HG02884 (cell line): Measurements from ENCODE around the gene ZNF146.
"Not testable (repeated sequence)": the region's sequence is repeated elsewhere in the genome, so short reads cannot be mapped to it uniquely, and the experiment has no call there.

ENCODE experiments used
- ATAC-seq: cut with Tn5 transposase; IDR thresholded peaks from one replicate; pipeline ENCODE4 v1.9.1; 2021; ENCODE audit warnings: mild to moderate bottlenecking, moderate library complexity; ENCODE audit not compliant: unreplicated experiment

ZNF146 gene

GRCh38 chr19:36233626-36234025, 18.7 kb downstream of the ZNF146 start:
- not testable (repeated sequence) for ATAC-seq

DNA sequence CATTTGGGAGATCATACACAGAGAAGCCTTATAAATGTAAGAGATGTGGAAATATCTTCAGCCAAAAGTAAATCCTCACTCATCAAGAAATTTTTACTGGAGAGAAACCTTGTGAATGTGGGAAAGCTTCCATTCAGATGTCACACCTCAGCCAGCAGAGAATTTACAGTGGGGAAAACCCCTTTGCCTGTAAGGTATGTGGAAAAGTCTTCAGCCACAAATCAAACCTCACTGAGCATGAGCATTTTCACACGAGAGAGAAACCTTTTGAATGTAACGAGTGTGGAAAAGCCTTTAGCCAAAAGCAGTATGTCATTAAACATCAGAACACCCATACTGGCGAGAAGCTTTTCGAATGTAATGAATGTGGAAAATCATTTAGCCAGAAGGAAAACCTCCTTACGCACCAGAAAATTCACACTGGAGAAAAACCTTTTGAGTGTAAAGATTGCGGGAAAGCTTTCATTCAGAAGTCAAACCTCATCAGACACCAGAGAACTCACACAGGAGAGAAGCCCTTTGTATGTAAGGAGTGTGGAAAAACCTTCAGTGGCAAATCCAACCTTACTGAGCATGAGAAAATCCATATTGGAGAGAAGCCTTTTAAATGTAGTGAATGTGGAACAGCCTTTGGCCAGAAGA, 21.5 kb downstream of the ZNF146 start:
- no peak for ATAC-seq

DNA sequence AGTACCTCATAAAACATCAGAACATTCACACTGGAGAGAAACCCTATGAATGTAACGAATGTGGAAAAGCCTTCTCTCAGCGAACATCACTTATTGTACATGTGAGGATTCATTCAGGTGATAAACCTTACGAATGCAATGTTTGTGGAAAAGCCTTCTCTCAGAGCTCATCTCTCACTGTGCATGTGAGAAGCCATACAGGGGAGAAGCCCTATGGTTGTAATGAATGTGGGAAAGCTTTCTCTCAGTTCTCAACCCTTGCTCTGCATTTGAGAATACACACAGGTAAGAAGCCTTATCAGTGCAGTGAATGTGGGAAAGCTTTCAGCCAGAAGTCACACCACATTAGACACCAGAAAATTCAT, 22.0 kb downstream of the ZNF146 start:
- ATAC-seq: no peak

DNA sequence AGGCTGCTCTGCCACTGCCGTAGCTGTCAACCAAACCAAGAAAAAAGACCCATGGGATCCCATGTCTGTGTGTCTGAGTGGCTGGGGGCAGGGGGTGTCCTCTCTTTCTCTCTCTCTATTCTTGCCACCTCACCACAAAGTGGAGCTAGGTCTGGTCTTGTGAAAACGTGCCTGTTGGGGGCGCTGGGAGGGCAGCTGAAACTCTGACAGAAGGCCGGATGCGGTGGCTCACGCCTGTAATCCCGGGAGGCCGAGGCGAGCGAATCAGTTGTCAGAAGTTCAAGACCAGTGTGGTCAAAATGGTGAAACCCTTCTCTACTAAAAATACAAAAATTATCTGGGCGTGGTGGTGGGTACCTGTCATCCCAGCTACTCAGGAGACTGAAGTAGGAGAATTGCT, 29.2 kb downstream of the ZNF146 start:
- ATAC-seq: no peak

DNA sequence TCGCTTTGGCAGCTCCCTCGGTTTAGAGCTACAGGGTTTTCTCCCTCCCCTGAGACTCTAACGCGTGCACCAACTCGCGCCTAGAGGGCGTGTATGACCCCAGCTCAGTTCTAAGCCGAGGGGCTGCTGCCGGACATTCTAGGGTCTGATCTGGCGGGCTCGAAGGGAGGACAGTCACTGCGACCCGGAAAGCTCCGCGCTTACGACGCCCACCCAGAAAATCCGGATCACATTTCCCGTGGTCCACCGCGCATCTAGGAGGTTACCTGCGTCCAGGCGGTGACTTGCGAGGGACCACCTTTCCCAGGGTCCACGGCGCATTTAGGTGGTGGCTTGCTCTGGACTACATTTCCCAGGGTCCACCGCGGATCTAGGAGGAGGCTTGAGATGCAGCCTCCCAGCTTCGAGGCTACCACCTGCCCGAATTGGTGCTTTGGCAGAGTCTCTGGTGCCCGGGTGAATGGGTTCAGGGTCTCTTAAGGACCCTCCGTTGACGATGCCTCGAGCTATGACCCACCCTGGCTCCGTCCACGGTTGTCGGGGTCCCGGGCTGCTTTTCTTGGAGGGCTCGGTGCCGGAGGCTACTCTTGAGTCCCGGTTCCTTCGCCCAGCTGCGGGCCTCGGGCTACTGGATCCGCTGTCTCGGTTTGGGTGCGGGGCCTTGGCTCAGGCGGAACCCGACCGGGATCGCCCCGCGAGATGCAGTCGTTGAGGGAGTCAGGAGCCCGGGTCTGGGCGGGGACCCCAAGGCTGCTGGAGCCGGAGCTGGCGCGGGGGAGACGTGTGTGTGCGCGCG, 30.5 kb downstream of the ZNF146 start:
- ATAC-seq: no peak

GRCh38 chr19:36246006-36246481, 31.1 kb downstream of the ZNF146 start:
- no peak for ATAC-seq

DNA sequence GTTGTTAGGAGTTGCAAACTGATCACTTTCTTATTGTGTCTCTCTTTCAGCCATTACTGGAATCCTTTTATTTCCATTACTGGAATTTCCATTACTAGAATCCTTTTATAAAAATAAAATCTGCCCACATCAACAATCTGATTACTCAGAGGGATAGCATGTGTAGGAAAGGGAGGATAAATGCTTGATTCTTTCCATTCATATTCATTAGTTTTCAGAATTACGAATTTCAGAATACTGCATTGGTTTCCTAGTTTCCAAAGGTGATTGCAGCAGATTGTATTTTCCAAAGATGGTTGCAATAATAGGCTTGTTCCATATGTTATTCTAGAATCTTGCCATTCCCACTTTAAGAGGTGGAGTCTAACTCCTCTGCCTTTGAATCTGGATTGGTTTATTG, 37.1 kb downstream of the ZNF146 start:
- no peak for ATAC-seq

GRCh38 chr19:36254848-36255247, 39.9 kb downstream of the ZNF146 start:
- ATAC-seq: no peak

GRCh38 chr19:36255316-36255715, 40.4 kb downstream of the ZNF146 start:
- ATAC-seq: no peak

GRCh38 chr19:36256064-36256463, 41.2 kb downstream of the ZNF146 start:
- ATAC-seq: no peak

GRCh38 chr19:36256853-36257519, 42.1 kb downstream of the ZNF146 start:
- ATAC-seq: no peak

GRCh38 chr19:36257520-36257876, 42.6 kb downstream of the ZNF146 start:
- no peak for ATAC-seq

DNA sequence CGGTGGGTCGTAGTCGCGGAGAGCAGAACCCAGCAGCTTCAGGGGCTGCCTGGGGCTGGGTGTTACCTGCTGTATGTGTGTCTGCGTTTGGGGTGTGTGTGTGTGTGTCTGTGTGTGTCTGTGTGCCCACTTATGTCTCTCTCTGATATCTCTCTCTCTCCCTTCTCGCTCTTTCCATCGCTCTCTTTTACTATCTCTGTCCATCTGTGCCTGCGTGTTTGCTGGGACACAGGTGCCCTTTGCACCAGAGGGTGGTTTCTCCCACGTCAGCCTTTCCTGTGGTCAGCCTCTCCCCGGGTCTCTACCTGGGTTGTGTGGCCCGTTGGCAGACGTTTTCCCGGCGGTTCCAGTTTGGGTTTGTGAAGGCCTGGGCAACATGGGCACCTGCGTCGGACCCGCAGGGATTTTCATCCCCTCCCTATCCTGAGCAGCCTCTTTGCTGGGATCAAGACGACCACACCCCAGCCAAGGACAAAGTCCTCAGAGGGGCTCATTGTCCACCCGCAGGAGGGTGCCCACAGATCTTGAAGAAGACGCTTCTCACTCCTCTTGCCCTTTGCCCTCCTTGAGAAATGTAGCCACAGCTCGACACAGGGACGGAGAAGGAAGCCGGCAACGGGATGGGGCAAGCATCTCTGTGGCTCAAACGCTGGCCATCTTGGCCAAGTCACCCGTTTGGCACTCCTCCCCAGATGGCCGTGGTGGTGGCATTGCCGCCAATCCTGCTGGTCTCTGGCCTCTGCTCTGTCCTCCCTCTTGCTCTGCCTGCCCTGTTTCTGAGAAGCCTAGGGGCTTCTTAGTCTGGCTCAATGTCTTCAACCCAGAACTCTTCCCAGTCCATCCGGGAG, 43.3 kb downstream of the ZNF146 start:
- no peak for ATAC-seq

GRCh38 chr19:36259211-36259610, 44.3 kb downstream of the ZNF146 start:
- ATAC-seq: no peak

- no peak for ATAC-seq
Observed at GRCh38 chr19:36265064-36265463, 50.2 kb downstream of the ZNF146 start.

DNA sequence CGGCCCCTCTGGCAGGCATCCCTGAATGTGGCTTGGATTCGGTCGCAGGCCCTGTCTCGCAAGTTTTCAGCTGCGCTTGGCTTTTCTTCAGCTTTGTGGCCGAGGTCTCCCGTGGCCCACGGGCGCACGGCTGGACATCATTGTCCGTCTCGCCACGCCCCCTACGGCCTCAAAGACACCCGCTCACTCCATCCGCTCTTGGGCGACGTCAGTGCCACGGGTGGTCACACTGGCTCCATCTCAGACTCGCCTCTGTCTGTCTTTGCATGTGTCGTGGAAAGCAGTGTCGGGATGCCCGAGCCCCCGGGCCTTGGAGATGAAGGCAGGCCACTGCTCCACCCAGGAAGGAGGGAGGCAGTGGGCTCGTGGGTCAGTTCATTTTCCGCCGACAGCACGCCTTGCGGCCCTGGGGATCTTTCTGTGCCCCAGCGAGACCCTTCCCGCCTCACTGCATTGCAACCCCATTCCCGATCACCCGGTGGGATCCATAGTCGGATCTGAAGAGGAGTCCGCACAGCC, 51.0 kb downstream of the ZNF146 start:
- ATAC-seq: no peak

DNA sequence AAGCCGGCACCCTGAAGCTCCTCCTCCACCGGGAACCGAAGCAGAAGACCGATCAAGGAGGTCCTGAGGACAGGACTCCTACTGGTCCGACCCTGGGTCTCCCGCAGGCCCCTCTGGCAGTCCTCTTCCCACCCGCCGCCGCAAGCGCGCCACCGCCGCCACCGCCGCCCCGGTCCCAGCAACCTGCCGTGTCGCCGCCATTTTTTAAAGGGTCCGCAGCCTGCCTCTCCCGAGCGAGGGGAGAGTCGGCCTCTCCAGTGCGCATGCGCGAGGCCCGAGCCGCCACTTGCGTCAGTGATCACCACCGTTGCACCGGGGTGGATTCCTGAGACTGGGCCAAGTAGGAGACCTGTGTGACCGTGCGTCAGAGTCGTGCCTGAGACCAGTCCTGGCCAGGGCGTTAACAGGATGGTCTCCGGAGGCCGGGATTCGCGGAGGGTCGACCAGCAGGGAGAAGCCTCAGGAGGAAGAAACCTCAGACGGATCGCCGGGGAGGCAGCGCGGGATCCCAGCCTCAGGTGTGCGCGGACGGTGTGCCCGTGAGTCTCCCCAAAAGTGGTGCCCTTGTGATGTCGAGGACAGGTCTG, 51.6 kb downstream of the ZNF146 start:
- no peak for ATAC-seq

DNA sequence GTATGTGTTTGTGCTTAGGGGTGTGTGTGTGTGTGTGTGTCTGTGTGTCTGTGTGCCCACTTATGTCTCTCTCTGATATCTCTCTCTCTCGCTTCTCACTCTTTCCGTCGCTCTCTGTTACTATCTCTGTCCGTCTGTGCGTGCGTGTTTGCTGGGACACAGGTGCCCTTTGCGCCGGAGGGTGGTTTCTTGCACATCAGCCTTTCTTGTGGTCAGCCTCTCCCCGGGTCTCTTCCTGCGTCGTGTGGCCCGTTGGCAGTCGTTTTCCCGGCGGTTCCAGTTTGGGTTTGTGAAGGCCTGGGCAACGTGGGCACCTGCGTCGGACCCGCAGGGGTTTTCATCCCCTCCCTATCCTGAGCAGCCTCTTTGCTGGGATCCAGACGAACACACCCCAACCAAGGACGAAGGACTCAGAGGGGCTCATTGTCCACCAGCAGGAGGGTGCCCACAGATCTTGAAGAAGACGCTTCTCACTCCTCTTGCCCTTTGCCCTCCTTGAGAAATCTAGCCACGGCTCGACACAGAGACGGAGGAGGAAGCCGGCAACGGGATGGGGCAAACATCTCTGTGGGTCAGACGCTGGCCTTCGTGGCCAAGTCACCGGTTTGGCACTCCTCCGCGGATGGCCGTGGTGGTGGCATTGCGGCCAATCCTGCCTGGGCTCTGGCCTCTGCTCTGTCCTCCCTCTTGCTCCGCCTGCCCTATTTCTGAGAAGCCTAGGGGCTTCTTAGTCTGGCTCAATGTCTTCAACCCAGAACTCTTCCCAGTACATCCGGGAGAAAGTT, 52.3 kb downstream of the ZNF146 start:
- ATAC-seq: no peak

GRCh38 chr19:36268081-36268480, 53.2 kb downstream of the ZNF146 start:
- ATAC-seq: not testable (repeated sequence)

- ATAC-seq: not testable (repeated sequence)
Observed at GRCh38 chr19:36268591-36268990, 53.7 kb downstream of the ZNF146 start.
